Measurements from ENCODE around the gene ZGPAT. TPM values are rescaled to one million over a fixed set of nuclear protein-coding genes. Genes with fewer than 3 reads are reported as not detected.
A peak's percentile ranks its signal among the peaks of the same experiment; 100 is the strongest.

ZGPAT gene
- total RNA-seq, 4 donors from 2014 or later = 21.7 to 25.8 (median 23.3) TPM

- Histone ChIP-seq H3K9me3 (no peaks in the 10 kb centered on the region), H3K36me3 (peaks cover 13% of the 10 kb centered on the region), H3K4me3 (no peak overlapping the region), H3K27ac (no peak overlapping the region), H3K4me1 (peaks cover 2% of the 10 kb centered on the region), H3K27me3 (no peaks in the 10 kb centered on the region)
- 84% methylated on average over 14 of the region's 20 CpGs for WGBS
- no peak for TF ChIP-seq CTCF (IDR thresholded peaks at IDR 0.05)
- no peak for TF ChIP-seq POLR2A (IDR thresholded peaks at IDR 0.05)
- TF ChIP-seq EP300 (IDR thresholded peaks at IDR 0.05) = no peak
- TF ChIP-seq POLR2AphosphoS5 (IDR thresholded peaks at IDR 0.05) = no peak
- no peak for DNase-seq (ENCODE audit: low spot score in 2 of 2)
Measured at GRCh38 chr20:63748070-63748933, 40.5 kb downstream of the ZGPAT start.

GRCh38 chr20:63748934-63749270 lies 41.1 kb downstream of the ZGPAT start:
- 90% methylated on average over 11 of the region's 11 CpGs for WGBS

GRCh38 chr20:63749597-63750508 lies 42.0 kb downstream of the ZGPAT start:
- H3K4me3 ChIP-seq = no peak overlapping the region
- H3K27me3 ChIP-seq = no peaks in the 10 kb centered on the region
- no peaks in the 10 kb centered on the region for H3K9me3 ChIP-seq
- no peak for TF ChIP-seq EP300 (IDR thresholded peaks at IDR 0.05)
- TF ChIP-seq POLR2AphosphoS5 (IDR thresholded peaks at IDR 0.05) = no peak
- no peak for TF ChIP-seq CTCF (IDR thresholded peaks at IDR 0.05)
- TF ChIP-seq POLR2A (IDR thresholded peaks at IDR 0.05) = no peak
- H3K36me3 ChIP-seq = peaks cover 11% of the 10 kb centered on the region
- no peak overlapping the region for H3K27ac ChIP-seq
- DNase-seq (ENCODE audit: low spot score in 2 of 2) = no peak
- peaks cover 2% of the 10 kb centered on the region for H3K4me1 ChIP-seq
- WGBS = 91% methylated on average over 11 of the region's 16 CpGs

More at GRCh38 chr20:63748934-63749270, 41.1 kb downstream of the ZGPAT start:
- no peaks in the 10 kb centered on the region for H3K27me3 ChIP-seq
- no peak overlapping the region for H3K27ac ChIP-seq
- H3K4me1 ChIP-seq = peaks cover 2% of the 10 kb centered on the region
- peaks cover 11% of the 10 kb centered on the region for H3K36me3 ChIP-seq
- TF ChIP-seq POLR2AphosphoS5 (IDR thresholded peaks at IDR 0.05) = no peak
- TF ChIP-seq CTCF (IDR thresholded peaks at IDR 0.05) = no peak
- no peak for TF ChIP-seq POLR2A (IDR thresholded peaks at IDR 0.05)
- TF ChIP-seq EP300 (IDR thresholded peaks at IDR 0.05) = no peak
- H3K9me3 ChIP-seq = no peaks in the 10 kb centered on the region
- DNase-seq (ENCODE audit: low spot score in 2 of 2) = no peak
- H3K4me3 ChIP-seq = no peak overlapping the region

- H3K9me3 ChIP-seq = no peaks in the 10 kb centered on the region
- no peaks in the 10 kb centered on the region for H3K27me3 ChIP-seq
- H3K36me3 ChIP-seq = peaks cover 11% of the 10 kb centered on the region
- 63% methylated on average over 19 of the region's 26 CpGs for WGBS
- peak in 1 of 2 donors; percentile 80 for DNase-seq (ENCODE audit: low spot score in 2 of 2)
- no peak overlapping the region for H3K4me3 ChIP-seq
- TF ChIP-seq POLR2AphosphoS5 (IDR thresholded peaks at IDR 0.05) = no peak
- no peak for TF ChIP-seq POLR2A (IDR thresholded peaks at IDR 0.05)
- no peak for TF ChIP-seq EP300 (IDR thresholded peaks at IDR 0.05)
- TF ChIP-seq CTCF (IDR thresholded peaks at IDR 0.05) = no peak
- H3K27ac ChIP-seq = no peak overlapping the region
- no peaks in the 10 kb centered on the region for H3K4me1 ChIP-seq
Measured at GRCh38 chr20:63750807-63751470, 43.1 kb downstream of the ZGPAT start.
